BLaER1 (cell line): ENCODE results near the gene PRSS12.

Experiments
- H3K27ac ChIP-seq: shearing (Covaris generic); formaldehyde crosslinking; 2 replicates; pipeline ENCODE4 v1.8.1; 2022
- H3K27me3 ChIP-seq: shearing (Covaris generic); formaldehyde crosslinking; 2 replicates; pipeline ENCODE4 v1.8.1; 2022
- H3K36me3 ChIP-seq: shearing (Covaris generic); formaldehyde crosslinking; 2 replicates; pipeline ENCODE4 v1.8.1; 2022
- H3K4me1 ChIP-seq: shearing (Covaris generic); formaldehyde crosslinking; 2 replicates; pipeline ENCODE4 v1.8.1; 2022
- H3K4me2 ChIP-seq: shearing (Covaris generic); formaldehyde crosslinking; 2 replicates; pipeline ENCODE4 v1.8.1; 2022
- H3K4me3 ChIP-seq: shearing (Covaris generic); formaldehyde crosslinking; 2 replicates; pipeline ENCODE4 v1.8.1; 2022
- H3K9ac ChIP-seq: shearing (Covaris generic); formaldehyde crosslinking; 2 replicates; pipeline ENCODE4 v1.8.1; 2022
- H3K9me3 ChIP-seq: shearing (Covaris generic); formaldehyde crosslinking; 2 replicates; pipeline ENCODE4 v1.8.1; 2022
- H4K20me1 ChIP-seq: shearing (Covaris generic); formaldehyde crosslinking; 2 replicates; pipeline ENCODE4 v1.8.1; 2022
- Cebpa-rat ChIP-seq: shearing (Covaris generic); IDR thresholded peaks from 2 replicates; pipeline ENCODE4 v1.8.1; 2022

PRSS12 gene

GRCh38 chr4:118390121-118390520, 37.3 kb upstream of the PRSS12 start:
- no peak for TF ChIP-seq Cebpa-rat
- no peaks in the 10 kb centered on the region for H4K20me1 ChIP-seq
- H3K4me3 ChIP-seq, result no peak overlapping the region
- no peaks in the 10 kb centered on the region for H3K36me3 ChIP-seq
- H3K27me3 ChIP-seq, result no peaks in the 10 kb centered on the region
- no peak overlapping the region for H3K9ac ChIP-seq
- no peak overlapping the region for H3K27ac ChIP-seq
- peaks cover 11% of the 10 kb centered on the region for H3K9me3 ChIP-seq
- H3K4me1 ChIP-seq, result no peaks in the 10 kb centered on the region
- H3K4me2 ChIP-seq, result no peak overlapping the region

DNA sequence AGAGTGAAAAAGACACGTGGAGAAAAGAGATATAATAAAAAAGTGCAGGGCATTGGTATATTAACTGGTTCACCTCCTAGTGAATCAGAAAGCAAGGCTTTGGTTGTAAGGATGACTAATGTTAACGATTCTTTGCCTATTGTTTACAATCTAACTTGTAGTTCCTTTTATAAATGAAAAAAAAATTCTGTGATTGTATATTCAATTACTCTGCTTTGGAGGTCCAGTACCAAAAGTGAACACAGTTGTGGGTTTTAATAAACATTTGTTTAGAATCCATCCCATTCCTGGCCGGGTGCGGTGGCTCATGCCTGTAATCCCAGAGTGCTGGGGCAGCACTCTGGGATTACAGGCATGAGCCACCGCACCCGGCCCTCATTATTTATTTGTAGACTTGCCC, 36.9 kb upstream of the PRSS12 start:
- no peaks in the 10 kb centered on the region for H4K20me1 ChIP-seq
- no peaks in the 10 kb centered on the region for H3K4me1 ChIP-seq
- no peak overlapping the region for H3K9ac ChIP-seq
- no peak overlapping the region for H3K27ac ChIP-seq
- TF ChIP-seq Cebpa-rat, result no peak
- peaks cover 11% of the 10 kb centered on the region for H3K9me3 ChIP-seq
- no peaks in the 10 kb centered on the region for H3K27me3 ChIP-seq
- no peak overlapping the region for H3K4me3 ChIP-seq
- no peaks in the 10 kb centered on the region for H3K36me3 ChIP-seq
- no peak overlapping the region for H3K4me2 ChIP-seq

- no peak overlapping the region for H3K4me3 ChIP-seq
- no peaks in the 10 kb centered on the region for H4K20me1 ChIP-seq
- H3K4me2 ChIP-seq, result no peak overlapping the region
- H3K27me3 ChIP-seq, result no peaks in the 10 kb centered on the region
- H3K27ac ChIP-seq, result no peak overlapping the region
- no peak overlapping the region for H3K9ac ChIP-seq
- no peaks in the 10 kb centered on the region for H3K4me1 ChIP-seq
- TF ChIP-seq Cebpa-rat, result no peak
- no peaks in the 10 kb centered on the region for H3K36me3 ChIP-seq
- peaks cover 11% of the 10 kb centered on the region for H3K9me3 ChIP-seq
These were observed 35.8 kb upstream of the PRSS12 start for GRCh38 chr4:118388606-118389005.

GRCh38 chr4:118381902-118382301, 29.1 kb upstream of the PRSS12 start:
- Histone ChIP-seq H3K9ac (no peak overlapping the region), H3K4me3 (no peak overlapping the region), H3K36me3 (no peaks in the 10 kb centered on the region), H3K4me1 (no peaks in the 10 kb centered on the region), H3K27me3 (no peaks in the 10 kb centered on the region), H3K9me3 (peaks cover 3% of the 10 kb centered on the region; the same call in 1 of the 2 replicates), H3K4me2 (no peak overlapping the region), H4K20me1 (no peaks in the 10 kb centered on the region), H3K27ac (no peak overlapping the region)
- no peak for TF ChIP-seq Cebpa-rat

GRCh38 chr4:118373614-118374255, 20.9 kb upstream of the PRSS12 start:
- Histone ChIP-seq H3K9ac (no peak overlapping the region), H3K4me2 (no peak overlapping the region), H3K27me3 (no peaks in the 10 kb centered on the region), H3K4me3 (no peak overlapping the region), H3K9me3 (no peaks in the 10 kb centered on the region), H3K27ac (no peak overlapping the region), H3K36me3 (no peaks in the 10 kb centered on the region), H3K4me1 (no peaks in the 10 kb centered on the region), H4K20me1 (no peaks in the 10 kb centered on the region)
- no peak for TF ChIP-seq Cebpa-rat

DNA sequence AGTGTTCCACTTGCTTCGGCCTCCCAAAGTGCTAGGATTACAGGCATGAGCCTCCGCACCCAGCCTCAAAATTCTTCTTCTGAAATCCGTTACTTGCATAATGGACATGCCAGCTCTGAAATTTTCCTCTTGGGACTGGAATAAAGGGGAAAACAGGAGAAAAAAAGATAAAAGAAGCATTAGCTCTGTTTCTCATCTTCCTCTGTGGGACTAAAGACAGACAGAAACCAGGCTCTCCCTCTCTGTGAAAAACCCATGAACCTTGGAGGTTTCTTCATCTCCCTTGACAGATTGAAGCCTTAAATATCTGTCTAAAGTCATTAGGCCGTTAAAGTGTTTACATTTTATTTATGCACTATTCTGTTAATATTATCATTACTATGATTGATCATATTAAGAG, 19.4 kb upstream of the PRSS12 start:
- Histone ChIP-seq H3K4me1 (no peaks in the 10 kb centered on the region), H3K4me3 (no peak overlapping the region), H3K36me3 (no peaks in the 10 kb centered on the region), H3K4me2 (no peak overlapping the region), H3K27me3 (no peaks in the 10 kb centered on the region), H4K20me1 (no peaks in the 10 kb centered on the region), H3K27ac (no peak overlapping the region), H3K9me3 (no peaks in the 10 kb centered on the region), H3K9ac (no peak overlapping the region)
- no peak for TF ChIP-seq Cebpa-rat

DNA sequence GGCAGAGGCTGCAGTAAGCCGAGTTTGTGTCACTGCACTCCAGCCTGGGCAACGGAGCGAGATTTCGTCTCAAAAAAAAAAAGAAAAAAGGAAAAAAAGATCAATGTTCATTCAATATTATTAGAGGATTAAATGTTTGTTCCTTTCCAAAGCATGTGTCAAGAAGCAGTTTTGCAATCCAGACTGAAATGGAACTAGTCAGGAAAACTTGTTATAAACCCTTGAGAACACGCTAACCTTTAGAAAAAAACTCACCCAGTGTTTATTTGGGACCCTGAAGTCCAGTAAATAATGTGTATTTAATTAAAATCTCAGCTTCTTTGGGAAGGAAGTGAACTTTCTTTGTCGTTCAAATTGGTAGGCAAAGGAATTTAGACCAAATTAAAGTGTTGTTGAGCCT, 16.4 kb upstream of the PRSS12 start:
- Histone ChIP-seq H3K4me2 (no peak overlapping the region), H3K4me1 (no peaks in the 10 kb centered on the region), H3K27me3 (no peaks in the 10 kb centered on the region), H3K9me3 (no peaks in the 10 kb centered on the region), H4K20me1 (no peaks in the 10 kb centered on the region), H3K36me3 (no peaks in the 10 kb centered on the region), H3K4me3 (no peak overlapping the region), H3K9ac (no peak overlapping the region), H3K27ac (no peak overlapping the region)
- TF ChIP-seq Cebpa-rat, result no peak

- Histone ChIP-seq H3K4me1 (no peaks in the 10 kb centered on the region), H4K20me1 (no peaks in the 10 kb centered on the region), H3K9me3 (no peaks in the 10 kb centered on the region), H3K36me3 (no peaks in the 10 kb centered on the region), H3K27ac (no peak overlapping the region), H3K27me3 (no peaks in the 10 kb centered on the region), H3K4me2 (no peak overlapping the region), H3K4me3 (no peak overlapping the region), H3K9ac (no peak overlapping the region)
- TF ChIP-seq Cebpa-rat, result no peak
These were observed 15.1 kb upstream of the PRSS12 start for GRCh38 chr4:118367872-118368271.

DNA sequence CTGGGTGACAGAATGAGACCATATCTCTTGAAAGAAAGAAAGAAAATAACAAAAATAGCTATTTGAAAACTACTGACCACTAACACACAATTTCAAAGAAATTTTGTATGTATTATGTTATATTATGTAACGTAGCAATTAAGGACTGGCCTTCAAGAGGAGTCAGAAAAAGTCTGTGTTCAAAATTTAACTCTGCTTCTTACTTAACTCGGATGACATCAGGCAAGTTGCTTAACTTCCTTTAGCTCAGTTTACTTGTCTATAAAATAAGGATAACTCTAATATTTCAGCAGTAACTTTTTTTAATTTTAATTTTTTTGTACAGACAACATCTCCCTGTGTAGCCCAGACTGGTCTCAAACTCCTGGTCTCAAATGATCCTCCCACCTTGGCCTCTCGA, 14.6 kb upstream of the PRSS12 start:
- no peaks in the 10 kb centered on the region for H3K4me1 ChIP-seq
- H3K27me3 ChIP-seq, result no peaks in the 10 kb centered on the region
- H3K9ac ChIP-seq, result no peak overlapping the region
- H4K20me1 ChIP-seq, result no peaks in the 10 kb centered on the region
- H3K4me2 ChIP-seq, result no peak overlapping the region
- H3K4me3 ChIP-seq, result no peak overlapping the region
- no peaks in the 10 kb centered on the region for H3K9me3 ChIP-seq
- no peaks in the 10 kb centered on the region for H3K36me3 ChIP-seq
- no peak for TF ChIP-seq Cebpa-rat
- H3K27ac ChIP-seq, result no peak overlapping the region

DNA sequence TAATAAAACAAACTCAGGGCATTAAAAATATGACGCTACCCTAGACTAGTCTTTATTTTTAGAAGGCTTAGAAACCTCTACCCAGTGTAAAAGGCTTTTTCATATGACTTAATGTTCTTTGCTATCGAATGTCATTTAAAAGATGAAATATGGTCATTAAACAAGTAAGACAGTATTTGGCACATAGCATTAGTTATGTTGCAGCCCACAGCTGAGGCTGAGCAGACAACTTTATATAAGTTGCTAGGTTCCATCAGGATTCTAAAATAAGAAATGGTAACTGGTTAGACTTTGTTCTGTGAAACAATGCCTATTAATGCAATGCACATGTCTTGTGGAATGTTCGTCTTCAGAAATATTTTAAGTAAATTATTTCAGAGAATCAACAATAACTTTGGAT, 10.4 kb upstream of the PRSS12 start:
- no peaks in the 10 kb centered on the region for H3K9me3 ChIP-seq
- no peaks in the 10 kb centered on the region for H3K27me3 ChIP-seq
- H3K4me1 ChIP-seq, result no peaks in the 10 kb centered on the region
- no peak overlapping the region for H3K9ac ChIP-seq
- no peak overlapping the region for H3K4me2 ChIP-seq
- no peaks in the 10 kb centered on the region for H3K36me3 ChIP-seq
- no peak for TF ChIP-seq Cebpa-rat
- H4K20me1 ChIP-seq, result no peaks in the 10 kb centered on the region
- no peak overlapping the region for H3K27ac ChIP-seq
- H3K4me3 ChIP-seq, result no peak overlapping the region

GRCh38 chr4:118361192-118361591, 8.4 kb upstream of the PRSS12 start:
- Histone ChIP-seq H3K9ac (no peak overlapping the region), H3K4me3 (no peak overlapping the region), H3K36me3 (no peaks in the 10 kb centered on the region), H3K27me3 (no peaks in the 10 kb centered on the region), H3K4me1 (no peaks in the 10 kb centered on the region), H3K27ac (no peak overlapping the region), H3K4me2 (no peak overlapping the region), H4K20me1 (no peaks in the 10 kb centered on the region), H3K9me3 (no peaks in the 10 kb centered on the region)
- no peak for TF ChIP-seq Cebpa-rat
